Testis (tissue), 5 donors: ENCODE measurements around the gene NLRX1. TPM values are rescaled to one million over a fixed set of nuclear protein-coding genes. Genes with fewer than 3 reads are reported as not detected.

Experiments
- DNase-seq: peaks from one replicate; pipeline ENCODE4 v3.0.0-alpha.2; 2019
- H3K27ac ChIP-seq, 2 donors: fragments of 200-600 bp; sonication (generic); one replicate each; pipeline ENCODE4 v1.5.1; 2019
- H3K27me3 ChIP-seq: fragments of 200-600 bp; sonication (generic); one replicate; pipeline ENCODE4 v1.5.1; 2019
- H3K36me3 ChIP-seq: fragments of 200-600 bp; sonication (generic); one replicate; pipeline ENCODE4 v1.5.1; 2017; ENCODE audit warnings: low read depth; ENCODE audit errors: missing control alignments
- H3K4me1 ChIP-seq: fragments of 200-600 bp; sonication (generic); one replicate; pipeline ENCODE4 v1.5.1; 2019
- H3K4me3 ChIP-seq, 2 donors: fragments of 200-600 bp; sonication (generic); one replicate each; pipeline ENCODE4 v1.5.1; 2017 to 2019
- H3K9me3 ChIP-seq: fragments of 200-600 bp; sonication (generic); one replicate; pipeline ENCODE4 v1.5.1; 2017
- POLR2A ChIP-seq: fragments of 450-650 bp; IDR thresholded peaks from one replicate; pipeline ENCODE4 v1.6.1; 2017; ENCODE audit warnings: antibody characterized with exemption, mild to moderate bottlenecking, moderate library complexity
- WGBS, 2 donors: methylation state at CpG; one replicate each; pipeline ENCODE4 v1.1.5; 2018; 5-methylcytosine and 5-hydroxymethylcytosine counted together
- intact Hi-C: fragments of 100-400 bp; cut with DNase I; formaldehyde crosslinking; loops from one replicate; pipeline ENCODE4 v1.15.1; 2023; ENCODE audit warnings: low total_unique reads
- long read RNA-seq, 2 donors: transcript quantifications; one replicate each; lab custom pipeline, GENCODE V29; 2026
- polyA plus RNA-seq: library from polyadenylated mRNA; stranded (reverse); fragments of 350-450 nt; fragmentation: Illumina TruSeq; extraction: RNeasy Lipid Tissue Mini Kit (QIAGEN cat#74804); gene quantifications from one replicate; pipeline ENCODE4 v1.2.3, GENCODE V29; 2014; ENCODE audit warnings: low read depth, low replicate concordance; ENCODE audit not compliant: insufficient read depth
- total RNA-seq, 2 donors: library from RNA; depleted of rRNA; stranded (reverse); fragments of >200 nt; gene quantifications; one replicate each; pipeline ENCODE4 v1.2.3, GENCODE V29; 2016
- TF ChIP-seq, protein P1 (sequence below), 3 experiments: fragments of 450-650 bp in 2 of 3; fragments of 200-600 bp in 1 of 3; sonication (generic) in 1 of 3; IDR thresholded peaks; one replicate each; pipeline ENCODE4 v1.5.1; 2016 to 2019; ENCODE audit warnings: antibody characterized with exemption in 3 of 3, mild to moderate bottlenecking in 2 of 3, moderate library complexity in 1 of 3

The NLRX1 gene, protein sequence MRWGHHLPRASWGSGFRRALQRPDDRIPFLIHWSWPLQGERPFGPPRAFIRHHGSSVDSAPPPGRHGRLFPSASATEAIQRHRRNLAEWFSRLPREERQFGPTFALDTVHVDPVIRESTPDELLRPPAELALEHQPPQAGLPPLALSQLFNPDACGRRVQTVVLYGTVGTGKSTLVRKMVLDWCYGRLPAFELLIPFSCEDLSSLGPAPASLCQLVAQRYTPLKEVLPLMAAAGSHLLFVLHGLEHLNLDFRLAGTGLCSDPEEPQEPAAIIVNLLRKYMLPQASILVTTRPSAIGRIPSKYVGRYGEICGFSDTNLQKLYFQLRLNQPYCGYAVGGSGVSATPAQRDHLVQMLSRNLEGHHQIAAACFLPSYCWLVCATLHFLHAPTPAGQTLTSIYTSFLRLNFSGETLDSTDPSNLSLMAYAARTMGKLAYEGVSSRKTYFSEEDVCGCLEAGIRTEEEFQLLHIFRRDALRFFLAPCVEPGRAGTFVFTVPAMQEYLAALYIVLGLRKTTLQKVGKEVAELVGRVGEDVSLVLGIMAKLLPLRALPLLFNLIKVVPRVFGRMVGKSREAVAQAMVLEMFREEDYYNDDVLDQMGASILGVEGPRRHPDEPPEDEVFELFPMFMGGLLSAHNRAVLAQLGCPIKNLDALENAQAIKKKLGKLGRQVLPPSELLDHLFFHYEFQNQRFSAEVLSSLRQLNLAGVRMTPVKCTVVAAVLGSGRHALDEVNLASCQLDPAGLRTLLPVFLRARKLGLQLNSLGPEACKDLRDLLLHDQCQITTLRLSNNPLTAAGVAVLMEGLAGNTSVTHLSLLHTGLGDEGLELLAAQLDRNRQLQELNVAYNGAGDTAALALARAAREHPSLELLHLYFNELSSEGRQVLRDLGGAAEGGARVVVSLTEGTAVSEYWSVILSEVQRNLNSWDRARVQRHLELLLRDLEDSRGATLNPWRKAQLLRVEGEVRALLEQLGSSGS
- total RNA-seq (10 to 100 TPM; 16.2 to 21.4 TPM), polyA plus RNA-seq (9.4 TPM)
- long read RNA-seq, donor 1, result 0 reads
- long read RNA-seq, donor 2, result 0 reads

DNA sequence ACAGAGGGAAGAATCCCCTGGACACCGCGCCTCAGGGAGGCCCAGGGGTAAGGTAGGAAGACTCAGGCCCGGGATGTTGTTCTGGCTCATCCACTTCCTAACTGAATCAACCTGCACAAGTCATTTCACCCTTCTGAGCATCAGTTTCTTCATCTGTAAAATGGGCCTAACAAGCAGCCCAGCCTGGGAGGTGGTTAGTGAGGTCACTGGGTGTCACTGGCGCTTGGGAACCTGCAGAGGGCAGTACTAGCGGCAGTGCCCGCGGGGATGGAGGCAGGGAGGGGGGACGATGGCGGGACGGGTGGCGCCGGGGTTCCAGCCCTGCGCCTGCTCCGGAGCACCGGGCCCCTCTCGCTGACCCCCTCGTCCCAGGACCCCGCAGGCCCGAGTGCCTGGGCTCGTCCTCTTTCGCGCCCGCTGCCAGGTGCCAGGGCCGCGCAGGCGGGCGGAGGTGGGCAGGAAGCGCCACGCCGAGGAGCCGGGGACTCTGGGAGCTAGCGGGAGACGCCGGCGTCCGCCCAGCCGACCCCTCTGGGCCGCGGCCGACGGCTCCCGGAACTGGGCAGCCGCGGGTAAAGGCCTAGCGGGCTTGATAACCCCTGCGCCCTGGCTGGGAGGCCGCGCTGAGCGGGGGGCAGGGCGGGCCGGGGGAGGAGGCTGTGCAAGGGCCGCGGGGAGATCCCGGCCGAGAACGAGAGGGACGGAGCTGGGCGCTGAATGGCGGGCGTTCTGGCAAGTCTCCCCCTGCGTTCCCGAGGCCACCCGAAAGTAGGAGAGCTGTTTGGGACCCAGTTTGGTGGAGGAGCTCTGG lies at the start of gene NLRX1:
Gene NLRX1, plus strand, starts transcription at position 255 of the 811 bp plus-strand sequence. CDS start 2,679 bp downstream, outside the sequence.
- 4 to 40% methylated on average over 3 to 49 of the region's 63 CpGs for WGBS, 2 donors
- no peaks in the 10 kb centered on the region for H3K36me3 ChIP-seq
- peak; percentile 87 for DNase-seq
- peaks cover 6% of the 10 kb centered on the region for H3K4me1 ChIP-seq
- H3K27me3 ChIP-seq, result no peaks in the 10 kb centered on the region
- peak within 1 kb of the TSS; percentile 61 to 81 for H3K27ac ChIP-seq
- no peaks in the 10 kb centered on the region for H3K9me3 ChIP-seq
- TF ChIP-seq, protein P1, sequence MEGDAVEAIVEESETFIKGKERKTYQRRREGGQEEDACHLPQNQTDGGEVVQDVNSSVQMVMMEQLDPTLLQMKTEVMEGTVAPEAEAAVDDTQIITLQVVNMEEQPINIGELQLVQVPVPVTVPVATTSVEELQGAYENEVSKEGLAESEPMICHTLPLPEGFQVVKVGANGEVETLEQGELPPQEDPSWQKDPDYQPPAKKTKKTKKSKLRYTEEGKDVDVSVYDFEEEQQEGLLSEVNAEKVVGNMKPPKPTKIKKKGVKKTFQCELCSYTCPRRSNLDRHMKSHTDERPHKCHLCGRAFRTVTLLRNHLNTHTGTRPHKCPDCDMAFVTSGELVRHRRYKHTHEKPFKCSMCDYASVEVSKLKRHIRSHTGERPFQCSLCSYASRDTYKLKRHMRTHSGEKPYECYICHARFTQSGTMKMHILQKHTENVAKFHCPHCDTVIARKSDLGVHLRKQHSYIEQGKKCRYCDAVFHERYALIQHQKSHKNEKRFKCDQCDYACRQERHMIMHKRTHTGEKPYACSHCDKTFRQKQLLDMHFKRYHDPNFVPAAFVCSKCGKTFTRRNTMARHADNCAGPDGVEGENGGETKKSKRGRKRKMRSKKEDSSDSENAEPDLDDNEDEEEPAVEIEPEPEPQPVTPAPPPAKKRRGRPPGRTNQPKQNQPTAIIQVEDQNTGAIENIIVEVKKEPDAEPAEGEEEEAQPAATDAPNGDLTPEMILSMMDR (IDR thresholded peaks at IDR 0.05), result peak; percentile 55 to 78 (median 75)
- no peak for TF ChIP-seq POLR2A
- intact Hi-C loops, result no loop called here
- peak within 1 kb of the TSS; percentile 76 to 80 for H3K4me3 ChIP-seq

DNA sequence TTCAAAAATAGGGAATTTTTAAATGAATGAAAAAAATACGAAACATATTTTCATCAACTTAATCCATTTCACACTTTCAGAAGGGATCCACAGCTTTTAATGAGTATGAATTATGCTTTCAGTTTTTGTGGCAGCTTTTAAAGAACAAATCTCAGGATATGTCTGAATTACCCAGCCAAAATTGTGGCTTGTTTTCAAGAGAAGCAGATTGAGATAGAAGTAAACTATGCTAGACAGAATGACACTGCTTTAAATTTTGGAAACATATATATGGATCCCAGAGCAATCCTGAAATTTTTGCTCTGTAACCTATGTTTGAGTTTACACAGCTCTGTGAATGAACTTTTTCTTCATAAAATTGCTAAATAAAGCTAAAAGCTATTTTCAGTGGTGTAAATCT lies 49.6 kb upstream of the NLRX1 start:
- no peak for TF ChIP-seq POLR2A
- TF ChIP-seq, protein P1 (IDR thresholded peaks at IDR 0.05), result no peak
- H3K27ac ChIP-seq, result no peak overlapping the region
- DNase-seq, result no peak
- no peaks in the 10 kb centered on the region for H3K36me3 ChIP-seq
- H3K4me1 ChIP-seq, result peaks cover 9% of the 10 kb centered on the region
- no peak overlapping the region for H3K4me3 ChIP-seq
- WGBS, 2 donors, result 89 to 96% methylated on average over 1 of the region's 1 CpG
- no peaks in the 10 kb centered on the region for H3K27me3 ChIP-seq
- H3K9me3 ChIP-seq, result no peaks in the 10 kb centered on the region
- intact Hi-C loops, result no loop called here

DNA sequence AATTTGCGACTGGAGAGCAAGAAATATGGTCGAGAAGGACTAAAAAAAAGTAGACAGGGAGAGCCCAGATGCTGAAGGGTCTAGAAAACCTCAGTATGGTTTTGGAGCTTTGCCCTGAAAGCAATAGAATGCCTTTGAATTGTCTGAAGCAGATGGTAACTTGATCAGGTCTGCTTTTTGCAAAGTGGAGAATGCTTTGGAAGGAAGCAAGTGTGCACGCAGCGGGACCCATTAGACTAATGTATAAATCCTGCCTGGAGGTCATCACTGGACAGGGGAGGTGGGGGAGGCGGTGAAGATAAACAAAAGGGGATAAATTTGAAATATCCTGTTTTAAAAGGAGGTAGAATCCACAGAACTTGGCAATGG lies 47.9 kb upstream of the NLRX1 start:
- TF ChIP-seq, protein P1 (IDR thresholded peaks at IDR 0.05), result no peak
- TF ChIP-seq POLR2A, result no peak
- intact Hi-C loops, result no loop called here
- peaks cover 9% of the 10 kb centered on the region for H3K4me1 ChIP-seq

DNA sequence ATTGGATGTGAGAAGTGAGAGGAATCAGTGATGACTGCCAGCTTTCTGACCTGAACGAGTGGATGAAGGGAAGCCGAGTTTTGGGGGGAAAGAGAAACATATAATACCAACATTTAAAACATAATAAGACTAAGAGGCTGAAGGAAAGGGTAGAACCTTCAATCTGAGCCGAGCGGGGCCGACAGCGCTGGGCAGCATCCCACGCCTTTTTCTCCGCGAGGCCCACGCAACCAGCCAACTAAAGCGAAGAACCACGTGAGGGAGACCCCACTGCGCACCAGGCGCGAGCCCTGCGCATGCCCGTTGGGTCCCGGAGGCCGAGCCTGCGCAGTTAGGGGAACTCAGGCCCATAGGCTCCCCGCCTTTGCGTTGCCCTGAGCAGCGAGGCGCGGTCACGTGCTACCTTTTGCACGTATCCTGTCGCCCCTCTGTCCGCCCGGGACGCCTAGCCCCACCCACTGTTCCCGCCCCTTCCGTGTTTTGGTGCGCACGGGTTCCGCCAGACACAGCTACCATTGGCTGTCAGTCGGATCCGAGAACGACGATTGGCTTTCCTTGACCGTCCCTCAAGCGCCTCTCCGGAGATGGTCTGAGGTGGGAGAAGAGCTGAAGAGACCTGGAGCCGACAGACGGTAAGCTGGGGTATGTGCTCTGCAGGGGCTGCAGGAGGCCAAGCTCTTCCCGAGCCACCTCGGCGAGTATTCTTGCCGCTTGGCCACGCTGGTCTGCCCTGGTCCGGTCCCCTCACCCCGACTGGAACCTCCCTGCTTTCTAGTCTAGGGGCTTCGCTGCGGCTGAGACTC lies 47.3 kb upstream of the NLRX1 start, which contains the start of gene HINFP:
Gene HINFP, plus strand, starts transcription at position 573 of the 803 bp plus-strand sequence. CDS start 5,365 bp downstream, outside the sequence.
- WGBS, 2 donors, result 0 to 3% methylated on average over 25 to 54 of the region's 54 CpGs
- peak within 1 kb of the TSS; percentile 57 to 71 for H3K27ac ChIP-seq
- peaks cover 9% of the 10 kb centered on the region for H3K4me1 ChIP-seq
- peak; percentile 100 for DNase-seq
- intact Hi-C loops, result no loop called here
- peak within 1 kb of the TSS; percentile 75 to 94 for H3K4me3 ChIP-seq
- no peaks in the 10 kb centered on the region for H3K9me3 ChIP-seq
- TF ChIP-seq, protein P1 (IDR thresholded peaks at IDR 0.05), result no peak
- no peak for TF ChIP-seq POLR2A
- no peaks in the 10 kb centered on the region for H3K36me3 ChIP-seq
- no peaks in the 10 kb centered on the region for H3K27me3 ChIP-seq

More for the DNA sequence above, 47.9 kb upstream of the NLRX1 start:
- Histone ChIP-seq H3K27me3 (no peaks in the 10 kb centered on the region), H3K27ac (peak overlapping the region; percentile 57 to 71), H3K4me3 (peak overlapping the region; percentile 75 to 94), H3K9me3 (no peaks in the 10 kb centered on the region), H3K36me3 (no peaks in the 10 kb centered on the region)
- WGBS, 2 donors, result 7 to 12% methylated on average over 5 of the region's 5 CpGs
- DNase-seq, result peak; percentile 32
